NCI-H2107 treated with DMSO at 0.1 percent for 48 hours (cell line): ENCODE results near the gene GCNT1.
"Not testable (repeated sequence)": the region's sequence is repeated elsewhere in the genome, so short reads cannot be mapped to it uniquely, and the experiment has no call there.

ENCODE experiments used
- DNase-seq: peaks from one replicate; lab custom pipeline; 2025; ENCODE audit not compliant: unreplicated experiment; lab: John Stamatoyannopoulos, UW

GCNT1 gene

GRCh38 chr9:76530458-76531110 lies 71.6 kb downstream of the GCNT1 start:
- DNase-seq = no peak

GRCh38 chr9:76531231-76531780 lies 72.3 kb downstream of the GCNT1 start:
- DNase-seq = no peak

- not testable (repeated sequence) for DNase-seq
Observed at GRCh38 chr9:76532877-76533276, 73.9 kb downstream of the GCNT1 start.

DNA sequence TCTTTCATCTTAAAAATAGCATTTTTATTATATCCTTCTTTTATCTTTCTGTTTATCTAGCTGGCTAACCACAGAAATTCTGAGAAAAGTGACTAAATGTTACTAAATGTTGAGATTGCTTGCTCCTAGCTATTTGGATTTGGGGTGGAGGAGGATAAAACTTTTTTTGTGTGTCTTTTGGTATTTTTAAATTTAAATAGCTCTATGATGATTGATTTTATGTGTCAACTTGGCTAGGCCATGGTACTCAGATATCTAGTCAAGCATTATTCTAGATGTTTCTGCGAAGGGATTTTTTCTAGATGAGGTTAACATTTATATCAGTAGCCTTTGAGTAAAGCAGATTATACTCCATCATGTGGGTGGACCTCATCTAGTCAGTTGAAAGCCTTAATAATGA lies 75.0 kb downstream of the GCNT1 start:
- no peak for DNase-seq

GRCh38 chr9:76537150-76537646 lies 78.2 kb downstream of the GCNT1 start:
- DNase-seq = no peak

- no peak for DNase-seq
Observed at GRCh38 chr9:76539180-76539579, 80.2 kb downstream of the GCNT1 start.

- DNase-seq = no peak
Observed at GRCh38 chr9:76542360-76542759, 83.4 kb downstream of the GCNT1 start.

- no peak for DNase-seq
Observed at GRCh38 chr9:76545191-76545590, 86.2 kb downstream of the GCNT1 start.

DNA sequence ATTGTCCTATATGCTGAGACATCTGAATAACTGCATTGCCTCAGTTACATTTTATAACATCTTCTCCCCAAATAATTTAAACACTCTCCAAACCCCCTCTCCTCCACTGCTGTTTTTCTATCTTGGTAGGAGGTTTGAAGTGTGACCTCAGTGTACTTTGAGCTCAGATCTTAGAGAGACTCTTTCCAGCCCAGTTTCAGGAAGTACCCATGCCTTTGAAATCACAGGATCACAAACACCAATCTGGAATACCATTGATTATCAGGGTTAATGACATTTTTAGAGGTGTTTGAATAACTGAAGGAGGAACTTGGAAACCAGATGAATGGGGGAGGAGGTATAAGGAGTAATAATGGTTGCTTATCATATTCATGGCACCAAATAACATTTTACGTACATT lies 93.2 kb downstream of the GCNT1 start:
- DNase-seq = no peak

DNA sequence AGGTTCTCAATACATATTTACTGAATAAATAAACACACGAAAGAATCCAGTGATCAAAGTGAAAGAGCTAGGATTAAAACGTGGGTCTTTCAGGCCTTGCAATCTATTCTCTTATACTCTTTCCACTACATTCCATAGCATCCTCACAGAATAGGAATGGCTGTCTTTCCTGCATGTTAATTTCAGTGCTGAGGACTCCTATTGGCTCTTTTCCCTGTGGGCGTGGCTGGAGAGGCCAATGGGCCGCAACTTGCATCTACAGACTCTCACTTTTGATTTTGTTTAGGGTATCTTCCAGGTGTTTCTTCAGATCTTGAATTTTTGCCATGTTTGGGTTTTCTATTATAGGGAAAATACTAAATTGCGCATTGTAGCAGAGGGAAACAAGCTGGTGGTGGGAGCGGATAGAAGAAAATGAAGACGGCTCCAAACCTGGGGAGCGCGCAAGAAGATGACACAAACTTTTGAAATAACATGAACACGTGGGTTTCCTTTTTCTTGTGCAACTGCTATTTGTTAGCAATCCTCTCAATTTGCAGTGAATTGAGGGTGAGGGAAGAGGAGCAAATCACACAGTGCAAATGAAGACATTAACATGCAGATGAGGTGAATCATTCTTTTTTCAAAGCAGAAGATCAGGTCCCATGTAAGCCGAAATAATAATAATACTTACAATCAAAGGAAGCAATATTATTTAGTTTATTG lies 93.9 kb downstream of the GCNT1 start:
- no peak for DNase-seq

GRCh38 chr9:76553680-76554079 lies 94.7 kb downstream of the GCNT1 start:
- DNase-seq = no peak
